ENCODE results near the gene ABCB9. TPM values are rescaled to one million over a fixed set of nuclear protein-coding genes. Genes with fewer than 3 reads are reported as not detected.

ABCB9 gene
- total RNA-seq, 1 experiment from 2014 or later, result 20.9 TPM

DNA sequence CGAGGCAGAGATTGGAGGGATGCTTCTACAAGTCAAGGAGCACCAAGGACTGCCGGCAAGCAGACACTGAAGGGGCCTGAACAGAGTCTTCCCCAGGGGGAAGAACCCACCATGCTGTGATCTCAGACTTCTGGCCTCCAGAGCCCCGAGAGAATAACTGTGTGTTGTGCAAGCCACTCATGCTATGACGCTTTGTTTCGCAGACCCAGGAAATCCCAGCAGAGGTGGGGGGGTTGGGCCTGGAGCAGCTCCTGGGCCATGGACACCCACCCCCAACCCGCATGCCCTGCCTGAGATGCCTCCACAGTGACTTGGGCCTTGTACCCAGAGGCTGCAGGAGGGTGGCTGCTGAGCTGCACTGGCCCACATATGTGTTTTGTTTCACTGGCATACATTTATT is 45.4 kb upstream of the ABCB9 start:
- ATAC-seq (no peak), DNase-seq (no peak)
- H3K36me3 ChIP-seq (ENCODE audit: low read depth, low read length), result no peaks in the 10 kb centered on the region
- intact Hi-C loops (cut with micrococcal nuclease), result no loop called here
- H3K27me3 ChIP-seq (ENCODE audit: low read length), result no peaks in the 10 kb centered on the region
- TF ChIP-seq EZH2 (IDR thresholded peaks at IDR 0.05; ENCODE audit: low read length, unreplicated experiment) (no peak), EZH2phosphoT487 (IDR thresholded peaks at IDR 0.05; ENCODE audit: borderline replicate concordance, low read length) (no peak)
- TF ChIP-seq, protein P1, sequence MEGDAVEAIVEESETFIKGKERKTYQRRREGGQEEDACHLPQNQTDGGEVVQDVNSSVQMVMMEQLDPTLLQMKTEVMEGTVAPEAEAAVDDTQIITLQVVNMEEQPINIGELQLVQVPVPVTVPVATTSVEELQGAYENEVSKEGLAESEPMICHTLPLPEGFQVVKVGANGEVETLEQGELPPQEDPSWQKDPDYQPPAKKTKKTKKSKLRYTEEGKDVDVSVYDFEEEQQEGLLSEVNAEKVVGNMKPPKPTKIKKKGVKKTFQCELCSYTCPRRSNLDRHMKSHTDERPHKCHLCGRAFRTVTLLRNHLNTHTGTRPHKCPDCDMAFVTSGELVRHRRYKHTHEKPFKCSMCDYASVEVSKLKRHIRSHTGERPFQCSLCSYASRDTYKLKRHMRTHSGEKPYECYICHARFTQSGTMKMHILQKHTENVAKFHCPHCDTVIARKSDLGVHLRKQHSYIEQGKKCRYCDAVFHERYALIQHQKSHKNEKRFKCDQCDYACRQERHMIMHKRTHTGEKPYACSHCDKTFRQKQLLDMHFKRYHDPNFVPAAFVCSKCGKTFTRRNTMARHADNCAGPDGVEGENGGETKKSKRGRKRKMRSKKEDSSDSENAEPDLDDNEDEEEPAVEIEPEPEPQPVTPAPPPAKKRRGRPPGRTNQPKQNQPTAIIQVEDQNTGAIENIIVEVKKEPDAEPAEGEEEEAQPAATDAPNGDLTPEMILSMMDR (conservative IDR thresholded peaks at IDR 0.05; ENCODE audit: low read depth, low read length), result no peak
- H3K9me2 ChIP-seq (replicated peaks; ENCODE audit: low read length), result no peaks in the 10 kb centered on the region
- H3K27ac ChIP-seq (ENCODE audit: low read length), result no peak overlapping the region
- no peak overlapping the region for H2AFZ ChIP-seq (ENCODE audit: low read length)
- H3F3A ChIP-seq (ENCODE audit: low read length, unreplicated experiment), result no peaks in the 10 kb centered on the region
- no peak overlapping the region for H3K4me2 ChIP-seq (ENCODE audit: low read length)
- no peak overlapping the region for H3K4me3 ChIP-seq (ENCODE audit: low read length)
- BruUV-seq (replicated peaks), result no TSS peak
- H3K4me1 ChIP-seq (ENCODE audit: insufficient read depth, low read length), result no peaks in the 10 kb centered on the region
- no peaks in the 10 kb centered on the region for H3K79me2 ChIP-seq (ENCODE audit: low read length)
- ChIA-PET POLR2A (ENCODE audit: unreplicated experiment) (no interaction called here), CTCF (no interaction called here)
- no peaks in the 10 kb centered on the region for H3K9me3 ChIP-seq (ENCODE audit: low read length)
- no peaks in the 10 kb centered on the region for H4K20me1 ChIP-seq (ENCODE audit: low read length)
- H3K9ac ChIP-seq (ENCODE audit: low read length), result no peak overlapping the region

DNA sequence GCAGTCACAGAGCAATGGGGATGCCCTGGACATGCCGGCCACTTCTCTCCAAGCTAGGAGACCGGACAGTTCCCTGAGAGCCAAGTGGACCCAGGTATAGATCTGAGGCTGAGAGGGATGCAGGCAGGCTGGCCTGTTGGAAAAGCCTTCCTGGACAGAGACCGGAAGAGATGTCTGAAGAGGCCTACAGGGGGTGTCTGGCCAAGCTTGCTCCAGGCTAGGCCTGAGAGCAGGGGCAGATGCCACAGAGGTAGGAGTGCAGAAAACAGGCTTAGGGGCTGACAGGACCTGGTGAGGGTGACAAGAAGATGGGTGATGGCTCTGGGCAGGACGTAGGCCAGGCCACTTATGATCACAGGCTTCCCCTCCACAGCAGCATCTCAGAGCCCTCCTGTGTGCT is 44.4 kb upstream of the ABCB9 start:
- no peak overlapping the region for H3K9ac ChIP-seq (ENCODE audit: low read length)
- H3K9me3 ChIP-seq (ENCODE audit: low read length), result no peaks in the 10 kb centered on the region
- H3F3A ChIP-seq (ENCODE audit: low read length, unreplicated experiment), result no peaks in the 10 kb centered on the region
- H4K20me1 ChIP-seq (ENCODE audit: low read length), result no peaks in the 10 kb centered on the region
- POLR2A ChIA-PET (ENCODE audit: unreplicated experiment), result no interaction called here
- no peaks in the 10 kb centered on the region for H3K27me3 ChIP-seq (ENCODE audit: low read length)
- no peak overlapping the region for H2AFZ ChIP-seq (ENCODE audit: low read length)
- DNase-seq, result no peak
- no TSS peak for BruUV-seq (replicated peaks)
- H3K9me2 ChIP-seq (replicated peaks; ENCODE audit: low read length), result no peaks in the 10 kb centered on the region
- no peak overlapping the region for H3K4me3 ChIP-seq (ENCODE audit: low read length)
- no peaks in the 10 kb centered on the region for H3K79me2 ChIP-seq (ENCODE audit: low read length)
- intact Hi-C loops (cut with micrococcal nuclease), result no loop called here
- TF ChIP-seq, protein P1 (conservative IDR thresholded peaks at IDR 0.05; ENCODE audit: low read depth, low read length), result no peak
- no peak for TF ChIP-seq EZH2 (IDR thresholded peaks at IDR 0.05; ENCODE audit: low read length, unreplicated experiment)
- TF ChIP-seq EZH2phosphoT487 (IDR thresholded peaks at IDR 0.05; ENCODE audit: borderline replicate concordance, low read length), result no peak
- H3K27ac ChIP-seq (ENCODE audit: low read length), result no peak overlapping the region
- H3K36me3 ChIP-seq (ENCODE audit: low read depth, low read length), result no peaks in the 10 kb centered on the region
- no peaks in the 10 kb centered on the region for H3K4me1 ChIP-seq (ENCODE audit: insufficient read depth, low read length)
- no peak overlapping the region for H3K4me2 ChIP-seq (ENCODE audit: low read length)
- CTCF ChIA-PET, result no interaction called here
- no peak for ATAC-seq

DNA sequence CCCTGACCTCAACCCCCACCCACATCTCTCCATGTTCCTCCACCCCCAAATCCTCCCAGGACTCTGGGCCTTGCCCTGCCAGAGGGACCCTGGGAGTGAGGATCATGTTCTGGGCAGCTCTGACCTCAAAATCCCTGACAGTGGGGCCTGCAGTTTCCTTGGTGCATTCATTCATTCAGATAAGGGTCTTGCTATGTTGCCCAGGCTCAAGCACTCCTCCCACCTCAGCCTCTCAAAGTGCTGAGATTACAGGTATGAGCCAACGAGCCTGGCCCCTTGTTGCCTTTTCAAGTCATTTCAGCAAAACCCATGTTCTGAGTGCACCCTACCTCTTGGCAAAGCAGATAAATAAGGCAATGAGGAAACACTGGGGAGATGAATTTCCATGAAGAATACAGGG is 43.8 kb upstream of the ABCB9 start:
- no peak overlapping the region for H2AFZ ChIP-seq (ENCODE audit: low read length)
- no peak overlapping the region for H3K27ac ChIP-seq (ENCODE audit: low read length)
- H3K4me3 ChIP-seq (ENCODE audit: low read length), result no peak overlapping the region
- POLR2A ChIA-PET (ENCODE audit: unreplicated experiment), result no interaction called here
- H3K4me2 ChIP-seq (ENCODE audit: low read length), result no peak overlapping the region
- TF ChIP-seq EZH2 (IDR thresholded peaks at IDR 0.05; ENCODE audit: low read length, unreplicated experiment) (no peak), EZH2phosphoT487 (IDR thresholded peaks at IDR 0.05; ENCODE audit: borderline replicate concordance, low read length) (no peak)
- TF ChIP-seq, protein P1 (conservative IDR thresholded peaks at IDR 0.05; ENCODE audit: low read depth, low read length), result no peak
- ATAC-seq, result no peak
- H3K79me2 ChIP-seq (ENCODE audit: low read length), result no peaks in the 10 kb centered on the region
- DNase-seq, result no peak
- H3K36me3 ChIP-seq (ENCODE audit: low read depth, low read length), result no peaks in the 10 kb centered on the region
- no peaks in the 10 kb centered on the region for H3F3A ChIP-seq (ENCODE audit: low read length, unreplicated experiment)
- H3K27me3 ChIP-seq (ENCODE audit: low read length), result no peaks in the 10 kb centered on the region
- BruUV-seq (replicated peaks), result no TSS peak
- intact Hi-C loops (cut with micrococcal nuclease), result no loop called here
- CTCF ChIA-PET, result no interaction called here
- no peaks in the 10 kb centered on the region for H3K9me3 ChIP-seq (ENCODE audit: low read length)
- H3K9me2 ChIP-seq (replicated peaks; ENCODE audit: low read length), result no peaks in the 10 kb centered on the region
- H3K4me1 ChIP-seq (ENCODE audit: insufficient read depth, low read length), result no peaks in the 10 kb centered on the region
- H3K9ac ChIP-seq (ENCODE audit: low read length), result no peak overlapping the region
- no peaks in the 10 kb centered on the region for H4K20me1 ChIP-seq (ENCODE audit: low read length)
